Measurements from ENCODE around the gene ACSL3.
A peak's percentile ranks its signal among the peaks of the same experiment; 100 is the strongest.
"Not testable (repeated sequence)": the region's sequence is repeated elsewhere in the genome, so short reads cannot be mapped to it uniquely, and the experiment has no call there.

The ACSL3 gene

DNA sequence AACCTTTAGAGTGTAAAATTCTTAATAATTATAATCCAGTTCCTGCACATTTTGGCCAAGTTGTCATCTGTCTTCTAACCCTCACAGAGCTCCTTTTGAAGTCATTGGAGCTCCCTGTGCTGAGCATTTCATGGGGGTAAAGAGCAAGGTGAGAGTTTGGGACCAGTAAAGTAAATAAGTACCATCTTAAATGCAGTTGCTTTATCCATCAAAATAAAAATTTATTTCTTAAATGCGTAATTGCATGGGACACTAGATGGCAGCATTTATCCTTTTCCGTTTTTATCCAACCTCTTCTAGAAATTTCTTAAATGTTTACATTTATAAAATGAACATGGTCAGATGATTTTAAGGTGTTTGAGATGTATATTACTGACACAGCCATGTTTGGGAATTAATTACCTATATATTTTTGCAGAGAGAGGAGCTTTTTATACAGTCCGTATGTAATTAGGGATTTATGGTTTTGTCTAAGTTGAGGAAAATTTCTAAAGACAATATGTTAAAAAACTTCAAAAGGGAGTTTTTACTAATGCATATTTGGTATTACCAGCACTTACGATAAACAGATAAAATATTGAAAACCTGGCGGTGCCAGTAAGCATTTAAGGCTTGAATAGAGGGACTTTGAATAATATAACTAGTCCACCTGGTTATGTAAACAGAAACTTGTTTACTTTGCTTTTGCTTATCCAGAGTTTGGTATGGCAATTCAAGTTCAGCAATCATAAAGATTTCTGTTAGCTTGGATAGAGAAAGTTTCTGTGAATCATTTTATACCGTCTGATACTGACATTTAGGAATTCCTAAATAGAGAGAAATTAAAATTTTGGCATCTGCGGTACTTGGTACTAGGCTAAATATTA is 54.5 kb downstream of the ACSL3 start:
- peak; percentile 47 for DNase-seq

DNA sequence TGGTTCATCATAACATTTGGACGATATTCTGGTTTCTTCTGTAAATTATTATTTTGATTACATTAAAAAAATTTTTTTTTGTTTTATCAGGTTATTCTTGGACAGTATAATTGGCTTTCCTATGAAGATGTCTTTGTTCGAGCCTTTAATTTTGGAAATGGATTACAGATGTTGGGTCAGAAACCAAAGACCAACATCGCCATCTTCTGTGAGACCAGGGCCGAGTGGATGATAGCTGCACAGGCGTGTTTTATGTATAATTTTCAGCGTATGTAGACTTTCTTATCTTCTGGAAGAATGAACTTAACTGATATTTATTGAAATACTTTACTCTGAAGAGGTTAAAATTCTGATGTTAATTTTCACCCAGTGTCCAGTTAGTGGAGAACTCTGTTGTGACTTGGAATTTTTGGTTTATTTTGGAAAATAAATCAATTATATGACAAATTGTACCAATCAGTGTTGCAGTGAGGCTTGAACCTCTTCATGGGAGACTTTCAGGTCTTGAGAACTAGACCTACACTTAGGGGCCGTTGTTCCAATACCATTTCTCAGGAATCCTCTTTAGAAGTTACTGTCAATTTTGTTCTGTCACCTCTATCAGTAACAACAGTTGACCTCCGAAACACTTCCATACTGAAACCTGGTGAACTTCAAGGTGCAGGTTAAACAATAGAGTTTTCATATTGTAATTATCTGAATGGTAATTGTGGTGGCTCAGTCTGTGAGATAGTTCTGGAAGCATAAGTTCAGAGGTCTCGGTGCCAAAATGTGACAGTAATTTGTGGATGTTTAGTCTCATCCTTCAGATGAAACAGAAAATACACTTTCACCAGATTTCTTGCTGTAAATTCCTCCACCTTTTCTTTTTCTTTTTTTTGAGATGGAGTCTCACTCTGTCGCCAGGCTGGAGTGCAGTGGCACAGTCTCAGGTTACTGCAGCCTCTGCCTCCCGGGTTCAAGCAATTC is 55.7 kb downstream of the ACSL3 start:
- no peak for DNase-seq

GRCh38 chr2:222917212-222917611 is 56.4 kb downstream of the ACSL3 start:
- not testable (repeated sequence) for DNase-seq

DNA sequence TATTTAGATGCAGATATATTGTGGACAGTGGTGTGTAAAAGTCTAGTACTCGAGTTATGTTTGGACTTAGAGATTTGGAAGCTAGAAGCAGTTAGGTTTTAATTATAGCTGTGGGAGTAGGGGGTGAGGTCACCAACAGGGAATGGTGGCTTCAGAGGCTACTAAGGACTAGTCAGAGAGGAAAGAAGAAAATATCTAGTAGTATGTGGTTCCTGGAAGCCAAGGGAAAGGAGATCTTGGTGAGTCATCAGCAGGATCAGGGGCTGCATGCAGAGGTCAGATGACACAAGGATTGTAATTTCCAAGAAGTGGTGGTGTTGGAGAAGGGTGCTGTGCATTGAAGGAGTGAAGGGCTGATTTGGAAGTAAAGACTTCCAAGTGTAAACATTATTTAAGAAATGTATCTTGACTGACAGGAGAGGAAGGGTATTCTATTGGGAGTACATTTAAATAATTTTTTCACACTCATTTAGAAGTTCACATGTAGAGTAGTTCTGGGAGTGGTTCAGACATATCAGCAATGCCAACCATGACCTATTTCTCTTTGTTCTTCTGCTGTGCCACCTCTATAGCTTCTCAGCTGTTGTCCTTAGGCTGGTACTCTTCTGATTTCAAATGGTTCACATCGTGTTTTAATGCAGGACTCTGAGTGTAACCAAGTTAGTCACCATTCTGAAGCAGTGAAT is 59.1 kb downstream of the ACSL3 start:
- DNase-seq = no peak

DNA sequence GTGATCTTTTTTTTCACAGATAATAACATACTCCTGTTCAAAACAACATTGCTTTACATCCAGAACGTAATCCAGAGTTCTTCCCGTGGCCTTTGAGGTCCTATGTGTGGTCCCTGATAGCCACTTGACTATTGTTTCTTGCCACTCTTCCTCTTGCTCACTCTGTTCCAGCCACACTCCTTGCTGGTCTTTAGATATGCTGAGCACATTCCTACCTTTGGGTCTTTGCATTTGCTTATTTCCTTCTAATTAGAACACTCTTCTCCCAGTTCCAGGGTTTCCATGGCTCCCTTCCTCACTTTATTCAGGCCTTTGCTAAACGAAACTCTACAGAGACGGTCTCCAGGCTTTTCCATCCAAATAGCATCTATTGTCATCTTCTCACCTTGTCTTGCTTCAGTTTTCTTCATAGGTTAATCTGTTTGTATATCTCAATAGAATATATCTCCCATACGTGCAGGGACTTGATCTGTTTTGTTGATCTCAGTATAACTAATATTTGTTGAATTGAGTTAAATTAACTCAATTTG is 59.9 kb downstream of the ACSL3 start:
- DNase-seq = no peak

GRCh38 chr2:222922019-222922800 is 61.4 kb downstream of the ACSL3 start:
- no peak for DNase-seq

- DNase-seq = no peak
Measured at GRCh38 chr2:222926915-222927314, 66.1 kb downstream of the ACSL3 start.

GRCh38 chr2:222927600-222927999 is 66.8 kb downstream of the ACSL3 start:
- DNase-seq = no peak

- DNase-seq = no peak
Measured at GRCh38 chr2:222928335-222928734, 67.5 kb downstream of the ACSL3 start.

DNA sequence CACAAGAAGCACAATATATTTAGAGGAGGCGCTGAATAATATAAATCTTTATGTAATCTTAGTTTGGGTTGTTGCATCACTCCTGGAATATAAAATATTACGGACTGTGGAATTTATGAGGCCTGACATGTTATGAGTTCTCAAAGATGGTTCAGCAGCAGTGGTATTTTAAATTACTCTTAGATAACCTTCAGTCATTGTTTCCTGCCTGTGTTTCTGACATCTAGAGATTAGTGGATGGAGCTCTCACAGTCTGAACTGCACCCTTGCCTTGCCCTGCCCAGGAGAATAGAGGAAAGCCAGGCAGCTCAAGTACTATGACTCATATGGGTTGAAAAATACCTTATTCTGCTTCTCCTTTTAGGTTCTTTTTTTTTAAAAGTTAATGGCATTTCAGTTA is 70.0 kb downstream of the ACSL3 start:
- peak; percentile 27 for DNase-seq

DNA sequence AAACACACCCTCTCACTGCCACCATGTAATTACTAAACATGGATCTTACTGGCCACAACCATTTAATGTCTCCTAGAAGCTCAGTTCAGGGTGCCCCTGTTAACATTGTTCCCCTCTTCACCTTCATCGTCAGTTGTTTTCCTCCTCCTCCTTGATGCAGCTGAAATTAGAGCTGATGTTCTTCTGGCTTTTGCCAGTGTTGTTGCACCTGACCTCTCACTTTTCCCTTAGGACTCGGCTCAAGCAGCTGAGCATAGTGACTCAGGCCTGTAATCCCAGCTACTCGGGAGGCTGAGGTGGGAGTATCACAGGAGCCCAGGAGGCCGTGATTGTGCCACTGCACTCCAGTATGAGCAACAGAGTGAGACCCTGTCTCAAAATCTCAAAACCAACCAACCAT is 70.8 kb downstream of the ACSL3 start:
- DNase-seq = no peak

- no peak for DNase-seq
Measured at GRCh38 chr2:222933458-222933857, 72.6 kb downstream of the ACSL3 start.

DNA sequence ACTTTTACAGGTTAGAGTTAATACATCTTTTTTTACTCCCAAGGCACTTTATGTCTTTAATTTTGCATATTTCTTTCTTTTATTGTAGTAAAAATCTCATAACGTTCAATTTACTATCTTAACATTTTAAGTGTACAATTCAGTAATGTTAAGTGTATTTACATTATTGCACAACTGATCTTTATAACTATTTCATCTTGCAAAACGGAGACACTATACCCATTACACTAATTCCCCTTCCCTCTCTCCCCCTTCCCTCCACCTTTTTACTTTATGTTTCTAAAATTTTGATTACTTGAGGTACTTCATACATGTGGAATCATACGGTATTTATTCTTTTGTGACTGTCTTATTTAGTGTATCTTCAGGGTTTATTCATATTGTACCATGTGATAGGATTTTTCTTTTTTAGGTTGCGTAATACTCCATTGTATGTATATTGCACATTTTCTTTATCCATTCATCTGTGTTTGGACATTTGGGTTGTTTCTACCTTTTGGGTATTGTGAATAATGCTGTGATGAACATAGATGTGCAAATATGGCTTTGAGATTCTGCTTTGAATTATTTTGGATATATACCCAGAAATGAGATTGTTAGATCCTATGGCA is 75.0 kb downstream of the ACSL3 start:
- DNase-seq = no peak

DNA sequence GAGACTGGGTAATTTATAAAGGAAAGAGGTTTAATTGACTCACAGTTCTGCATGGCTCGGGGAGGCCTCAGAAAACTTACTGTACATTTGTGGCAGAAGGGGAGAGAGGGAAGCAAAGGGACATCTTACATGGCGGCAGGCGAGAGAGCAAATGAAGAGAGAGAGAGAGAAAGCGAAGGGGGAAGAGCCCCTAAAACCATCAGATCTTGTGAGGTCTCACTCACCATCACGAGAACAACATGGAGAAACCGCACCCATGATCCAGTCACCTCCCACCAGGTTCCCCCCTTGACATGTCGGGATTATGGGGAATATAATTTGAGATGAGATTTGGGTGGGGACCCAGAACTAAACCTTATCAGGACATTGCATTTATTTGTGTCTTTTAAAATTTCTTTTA is 75.9 kb downstream of the ACSL3 start:
- no peak for DNase-seq

DNA sequence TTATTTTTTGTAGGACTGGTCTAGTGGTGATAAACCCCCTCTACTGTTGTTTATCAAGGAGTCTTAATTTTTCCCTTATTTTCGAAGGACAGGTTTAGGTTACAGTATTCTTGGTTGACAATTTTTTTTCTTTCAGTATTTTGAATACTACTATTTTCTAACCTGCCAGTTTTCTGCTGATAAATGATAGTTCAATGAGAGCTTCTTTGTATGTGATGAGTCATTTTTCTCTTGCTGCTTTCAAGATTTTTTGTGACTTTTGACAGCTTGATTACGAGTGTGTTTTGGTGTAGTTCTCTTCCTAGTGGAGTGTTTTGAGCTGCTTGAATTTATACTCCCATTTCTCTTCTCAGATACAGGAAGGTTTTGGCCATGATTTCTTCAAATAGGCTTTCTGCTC is 77.5 kb downstream of the ACSL3 start:
- no peak for DNase-seq

DNA sequence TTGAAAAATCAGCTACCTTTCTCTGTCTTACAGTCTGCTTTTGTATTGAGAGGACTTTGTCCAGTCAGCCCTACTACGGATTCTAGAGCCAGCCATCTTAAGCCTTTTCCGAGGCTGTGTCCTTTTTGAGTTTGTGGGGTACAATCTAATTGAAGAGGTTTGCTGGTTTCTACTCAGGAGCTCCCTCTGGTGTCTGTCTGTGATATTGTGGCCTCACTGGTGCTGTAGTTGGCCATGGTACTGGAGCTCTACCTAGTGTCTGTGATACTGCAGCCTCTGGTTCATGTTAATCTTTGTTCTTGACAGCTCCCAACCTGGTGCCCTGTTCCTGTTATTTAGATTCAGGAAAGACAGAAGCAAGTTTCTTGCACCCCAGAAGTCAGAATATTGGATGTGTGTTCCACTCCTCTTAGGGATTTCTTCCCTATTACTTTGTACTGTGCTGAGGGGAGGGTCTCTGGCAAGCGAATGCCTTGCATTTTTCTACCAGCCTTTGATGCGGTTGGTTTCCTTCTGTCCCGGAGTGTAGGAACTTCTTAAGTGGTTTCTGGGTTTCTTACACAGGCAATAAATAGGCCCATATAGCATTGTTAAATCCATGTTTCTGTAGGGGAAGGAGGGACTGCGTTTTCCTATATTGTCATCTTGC is 78.5 kb downstream of the ACSL3 start:
- peak; percentile 84 for DNase-seq

DNA sequence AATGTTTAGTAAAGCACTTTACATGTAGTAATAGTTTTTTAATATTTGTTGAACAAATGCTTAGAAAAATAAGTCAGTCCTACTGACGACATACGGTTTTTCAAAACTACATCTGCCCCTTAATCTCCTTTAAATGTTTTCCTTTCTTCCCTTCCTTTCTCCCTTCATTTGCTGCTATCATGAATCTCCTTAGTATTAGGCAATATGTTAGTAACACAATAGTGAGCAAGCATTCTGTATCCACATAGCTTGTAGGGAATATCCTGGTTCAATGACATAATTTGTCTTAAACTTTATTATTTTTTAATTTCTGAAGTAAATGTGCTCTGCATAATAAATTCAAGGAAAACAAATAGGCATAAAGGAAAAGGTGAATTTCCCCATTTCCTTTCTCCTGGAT is 79.1 kb downstream of the ACSL3 start:
- no peak for DNase-seq

- DNase-seq = no peak
Measured at GRCh38 chr2:222941510-222942032, 80.7 kb downstream of the ACSL3 start.

DNA sequence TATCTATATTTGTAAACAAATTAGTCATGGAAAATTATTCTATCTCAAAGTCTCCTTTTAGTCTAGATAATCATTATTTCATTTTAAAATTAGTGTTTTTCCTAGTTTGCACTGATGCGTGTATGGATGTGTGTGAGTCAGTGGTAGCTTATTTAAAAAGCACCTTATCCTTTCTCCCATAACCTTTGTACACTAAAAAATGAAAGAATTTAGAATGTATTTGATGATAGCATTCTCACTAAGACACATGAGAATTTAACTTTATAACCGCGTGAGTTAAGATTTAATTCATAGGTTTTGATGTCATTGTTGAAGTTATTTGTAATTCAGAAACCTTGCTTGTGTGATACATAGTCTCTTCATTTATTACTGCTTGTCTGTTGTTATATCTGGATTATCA is 81.7 kb downstream of the ACSL3 start:
- no peak for DNase-seq

DNA sequence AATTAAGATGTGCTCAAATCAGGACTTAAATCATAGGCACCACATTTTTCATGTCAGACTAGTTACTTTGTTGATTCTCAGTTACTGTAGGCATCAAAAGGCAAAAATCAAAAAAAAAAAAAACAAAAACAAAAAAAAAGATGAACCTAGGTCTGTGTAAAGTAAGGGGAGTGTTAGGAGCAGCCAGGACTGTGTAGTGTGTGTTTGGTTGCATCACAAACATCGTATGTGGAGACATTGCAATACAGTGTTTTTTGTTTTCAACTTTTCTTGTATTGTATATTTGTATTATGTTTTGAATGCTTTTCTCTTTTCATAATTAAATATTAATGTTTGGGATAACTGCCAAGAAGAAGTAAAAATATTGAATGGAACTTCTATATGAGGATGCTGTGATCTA is 82.1 kb downstream of the ACSL3 start:
- DNase-seq = no peak

DNA sequence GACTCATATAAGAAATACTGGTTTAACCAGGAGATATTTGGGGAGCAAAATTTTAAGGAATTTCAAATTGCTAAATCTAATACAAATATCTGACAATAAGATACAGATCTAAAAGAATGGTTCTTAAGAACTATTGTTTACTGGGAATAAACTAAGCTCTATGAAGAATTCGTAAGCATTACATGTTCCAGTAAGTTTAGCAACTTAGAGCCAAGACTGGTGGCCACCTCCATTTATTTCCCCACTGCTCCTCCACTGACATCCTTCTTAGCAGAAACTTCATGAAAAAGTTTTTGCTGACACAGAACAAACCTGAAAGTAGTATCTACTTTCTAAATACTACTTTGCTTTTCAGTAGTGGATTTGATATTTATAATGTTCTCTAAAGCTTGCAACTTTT is 83.0 kb downstream of the ACSL3 start:
- DNase-seq = no peak
